CD4-positive, alpha-beta memory T cell (primary cell): Measurements from ENCODE around the gene CLDN12. TPM values are rescaled to one million over a fixed set of nuclear protein-coding genes. Genes with fewer than 3 reads are reported as not detected.
"Not testable (repeated sequence)": the region's sequence is repeated elsewhere in the genome, so short reads cannot be mapped to it uniquely, and the experiment has no call there.

Experiments used
- CTCF ChIA-PET: fragments of 350-600 bp; sonication (Branson Sonifier 250); formaldehyde crosslinking; loops from one replicate; lab custom pipeline; 2021; ENCODE audit warnings: inconsistent platforms; ENCODE audit not compliant: partially characterized antibody; lab: Charles Lee
- POLR2A ChIA-PET: fragments of 350-600 bp; sonication (Branson Sonifier 250); formaldehyde crosslinking; loops from one replicate; lab custom pipeline; 2021; ENCODE audit not compliant: partially characterized antibody; lab: Charles Lee
- DNase-seq, 5 donors: peaks; one replicate each; pipeline versions ENCODE4 v3.0.0 to v3.0.0-alpha.2; 2020 to 2022; ENCODE audit warnings: mixed read lengths in 1 of 5
- H3K27ac ChIP-seq: one replicate; pipeline ENCODE4 v1.7.0; 2013; ENCODE audit warnings: low read depth, low read length
- H3K27me3 ChIP-seq: 2 replicates; pipeline ENCODE4 v1.7.0; 2013; ENCODE audit warnings: mild to moderate bottlenecking, low read length, moderate library complexity; ENCODE audit not compliant: insufficient read depth
- H3K36me3 ChIP-seq: 2 replicates; pipeline ENCODE4 v1.7.0; 2013; ENCODE audit warnings: mild to moderate bottlenecking, low read length, moderate library complexity; ENCODE audit not compliant: insufficient read depth
- H3K4me1 ChIP-seq: 2 replicates; pipeline ENCODE4 v1.7.0; 2013; ENCODE audit warnings: mild to moderate bottlenecking, low read length, moderate library complexity; ENCODE audit not compliant: insufficient read depth
- H3K4me3 ChIP-seq, 2 donors: one replicate each; pipeline ENCODE4 v1.7.0; 2013; ENCODE audit warnings: low read length in 2 of 2, mild to moderate bottlenecking in 1 of 2
- H3K9me3 ChIP-seq, 2 donors: one replicate each; pipeline ENCODE4 v1.7.0; 2013; ENCODE audit warnings: low read length in 2 of 2, control low read depth in 1 of 2; ENCODE audit not compliant: control insufficient read depth in 1 of 2
- H3K27ac Mint-ChIP-seq, 7 donors: one replicate each; pipeline ENCODE4 v1.8.0; 2020 to 2021; ENCODE audit warnings: mixed read lengths in 7 of 7, mild to moderate bottlenecking in 6 of 7, inconsistent platforms in 3 of 7, moderate library complexity in 3 of 7
- H3K27me3 Mint-ChIP-seq, 2 donors: one replicate each; pipeline ENCODE4 v1.8.0; 2020 to 2021; ENCODE audit warnings: mixed read lengths in 2 of 2
- H3K36me3 Mint-ChIP-seq, 2 donors: one replicate each; pipeline ENCODE4 v1.8.0; 2020 to 2021; ENCODE audit warnings: mixed read lengths in 2 of 2, inconsistent platforms in 1 of 2, mild to moderate bottlenecking in 1 of 2
- H3K4me1 Mint-ChIP-seq, 4 donors: one replicate each; pipeline ENCODE4 v1.8.0; 2020 to 2021; ENCODE audit warnings: mixed read lengths in 4 of 4, mild to moderate bottlenecking in 1 of 4
- H3K4me3 Mint-ChIP-seq, 8 donors: one replicate each; pipeline ENCODE4 v1.8.0; 2020 to 2021; ENCODE audit warnings: mixed read lengths in 8 of 8, mild to moderate bottlenecking in 7 of 8, moderate library complexity in 6 of 8, inconsistent platforms in 3 of 8
- H3K9me3 Mint-ChIP-seq, 8 donors: one replicate each; pipeline ENCODE4 v1.8.0; 2020 to 2021; ENCODE audit warnings: mixed read lengths in 8 of 8, mild to moderate bottlenecking in 5 of 8, inconsistent platforms in 3 of 8, moderate library complexity in 1 of 8
- intact Hi-C: fragments of 100-400 bp; cut with micrococcal nuclease; formaldehyde crosslinking; loops from one replicate; pipeline ENCODE4 v1.15.1; 2023
- polyA plus RNA-seq, 2 donors: library from polyadenylated mRNA; unstranded; fragments of 300-500 nt; fragmentation: Illumina TruSeq; gene quantifications; one replicate each; pipeline ENCODE4 v1.2.3, GENCODE V29; 2021
- total RNA-seq, 2 experiments: library from RNA; stranded (reverse); gene quantifications; one replicate each; pipeline ENCODE4 v1.2.3, GENCODE V29; 2021

CLDN12 gene
- total and polyA plus RNA-seq, 4 experiments from 2014 or later, result 0.29 to 6.1 (median 5.7) TPM; not detected in 1

DNA sequence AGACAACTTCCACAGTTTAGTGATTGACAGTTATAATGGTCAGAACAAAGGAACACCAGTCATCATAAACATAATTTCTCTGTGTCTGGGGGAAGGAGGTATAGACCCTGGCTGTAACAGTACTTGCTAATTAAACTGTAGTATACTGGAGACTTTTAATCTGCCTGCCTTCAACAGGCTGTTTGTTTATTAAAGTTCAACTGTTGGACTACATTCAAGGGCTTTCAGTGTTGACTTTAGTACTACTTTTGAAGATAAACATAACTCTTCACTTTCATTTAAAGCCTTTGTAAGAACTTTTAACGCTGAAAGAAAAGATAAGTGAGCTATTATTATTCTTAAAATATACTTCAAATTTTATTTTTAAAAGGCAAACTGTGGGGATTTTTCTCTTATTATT, 50.7 kb downstream of the CLDN12 start:
- Mint-ChIP-seq H3K36me3 (no peaks in the 10 kb centered on the region), H3K27me3 (peaks cover 5 to 14% of the 10 kb centered on the region in 2 donors), H3K4me1 (peaks cover 6 to 7% (median 6%) of the 10 kb centered on the region in 4 donors), H3K4me3 (no peak overlapping the region), H3K9me3 (no peaks in the 10 kb centered on the region), H3K27ac (no peak overlapping the region)
- intact Hi-C loops, result loop anchor here (10.0 kb wide), 2 partner anchors 141 to 581 kb away; partner anchors contain the start of gene CDK14
- no peaks in the 10 kb centered on the region for H3K9me3 ChIP-seq
- ChIA-PET POLR2A (no interaction called here), CTCF (interaction anchor here (1.0 to 1.3 kb wide), 2 partner anchors 9 to 11 kb away, joined by 3 to 5 read pairs; no protein-coding TSS in a partner anchor)
- no peak for DNase-seq
- peaks cover 7% of the 10 kb centered on the region for H3K4me1 ChIP-seq
- H3K27ac ChIP-seq, result no peak overlapping the region
- no peak overlapping the region for H3K4me3 ChIP-seq
- H3K27me3 ChIP-seq, result no peaks in the 10 kb centered on the region
- no peaks in the 10 kb centered on the region for H3K36me3 ChIP-seq

DNA sequence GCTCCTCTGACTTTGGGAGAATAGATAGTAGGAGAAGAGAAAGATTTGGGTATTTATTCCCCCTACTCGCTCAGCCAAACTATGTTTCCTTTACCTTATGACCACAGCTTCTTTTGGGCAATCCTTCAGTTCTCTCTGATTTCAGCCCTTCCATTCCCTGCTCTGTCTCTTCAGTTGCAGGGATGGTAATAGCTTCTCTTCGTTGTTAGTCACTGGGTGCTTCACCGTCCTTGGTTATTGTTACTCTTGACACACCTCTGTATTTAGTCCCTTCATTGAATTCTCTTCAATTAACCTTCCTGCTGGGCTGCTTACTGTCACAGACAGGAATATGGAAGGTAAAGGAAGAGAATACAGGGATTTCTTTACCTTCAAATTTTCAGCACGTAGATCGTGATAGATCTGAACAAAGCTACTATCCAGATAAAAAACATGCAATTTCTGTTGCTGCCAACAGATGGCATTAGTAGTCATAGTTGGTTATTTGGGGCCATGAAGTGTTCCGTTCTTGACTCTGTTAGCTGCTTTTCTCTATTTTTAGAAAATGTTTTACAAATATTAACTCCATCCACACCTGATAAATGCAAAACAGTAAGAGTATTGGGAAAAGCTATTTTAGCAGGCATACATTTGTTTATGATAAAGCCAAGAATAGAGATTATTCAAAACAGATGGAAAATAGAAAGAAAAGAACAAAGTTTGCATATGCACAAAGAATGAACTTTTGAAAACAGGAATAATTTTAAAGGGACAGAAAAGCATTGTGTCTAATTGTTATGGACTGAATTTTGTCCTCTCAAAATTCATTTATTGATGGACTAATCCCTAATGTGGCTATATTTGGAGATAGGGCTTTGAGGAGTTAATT, 52.1 kb downstream of the CLDN12 start:
- peaks cover 6 to 7% (median 6%) of the 10 kb centered on the region in 4 donors for H3K4me1 Mint-ChIP-seq
- H3K9me3 ChIP-seq, result no peaks in the 10 kb centered on the region
- H3K36me3 ChIP-seq, result no peaks in the 10 kb centered on the region
- H3K27me3 ChIP-seq, result no peaks in the 10 kb centered on the region
- H3K27ac ChIP-seq, result no peak overlapping the region
- DNase-seq, result peak in 4 of 5 donors; percentile 15 to 44 (median 38)
- intact Hi-C loops, result loop anchor here (1.0 to 10.0 kb wide), 4 partner anchors 8 to 579 kb away; partner anchors contain the start of gene CDK14
- peak overlapping the region in 2 of 7 donors; percentile 69 to 87 for H3K27ac Mint-ChIP-seq
- peaks cover 5 to 17% of the 10 kb centered on the region in 2 donors for H3K27me3 Mint-ChIP-seq
- peaks cover 7% of the 10 kb centered on the region for H3K4me1 ChIP-seq
- CTCF ChIA-PET, result interaction anchor here (0.8 to 1.3 kb wide), 19 partner anchors 9 to 578 kb away, joined by 3 to 10 read pairs (median 4); partner anchors contain the start of gene STEAP1
- H3K36me3 Mint-ChIP-seq, result no peaks in the 10 kb centered on the region
- no peak overlapping the region for H3K4me3 ChIP-seq
- H3K4me3 Mint-ChIP-seq, result peak overlapping the region in 7 of 8 donors; percentile 36 to 83 (median 54)
- POLR2A ChIA-PET, result no interaction called here
- no peaks in the 10 kb centered on the region for H3K9me3 Mint-ChIP-seq

DNA sequence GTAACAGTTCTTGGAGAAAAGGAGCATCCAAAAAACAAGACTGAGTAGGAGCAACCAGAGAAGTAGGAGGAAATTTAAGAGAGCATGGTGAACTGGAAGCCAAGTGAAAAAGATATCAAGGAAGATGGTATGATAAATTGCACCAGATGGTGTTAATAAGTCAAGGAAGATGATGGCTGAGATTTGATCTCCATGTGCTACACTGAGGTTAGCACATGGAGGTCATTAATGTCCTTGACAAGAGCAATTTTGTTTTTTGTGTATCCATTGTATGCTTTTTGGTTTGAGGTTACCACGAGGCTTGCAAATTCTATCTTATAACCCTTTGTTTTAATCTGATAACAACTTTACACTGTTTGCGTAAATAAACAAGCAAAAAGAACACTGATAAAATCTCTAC, 54.8 kb downstream of the CLDN12 start:
- Histone ChIP-seq H3K36me3 (no peaks in the 10 kb centered on the region), H3K4me1 (peaks cover 7% of the 10 kb centered on the region), H3K27ac (no peak overlapping the region), H3K4me3 (no peak overlapping the region), H3K27me3 (no peaks in the 10 kb centered on the region), H3K9me3 (no peaks in the 10 kb centered on the region)
- Mint-ChIP-seq H3K36me3 (peaks cover 0 to under 1% of the 10 kb centered on the region in 2 donors), H3K27ac (no peak overlapping the region), H3K4me1 (peaks cover 8 to 10% (median 9%) of the 10 kb centered on the region in 4 donors), H3K4me3 (no peak overlapping the region), H3K9me3 (no peaks in the 10 kb centered on the region), H3K27me3 (peaks cover 5 to 17% of the 10 kb centered on the region in 2 donors)
- CTCF ChIA-PET, result no interaction called here
- intact Hi-C loops, result loop anchor here (10.0 kb wide), 2 partner anchors 137 to 577 kb away; partner anchors contain the start of gene CDK14
- POLR2A ChIA-PET, result no interaction called here
- no peak for DNase-seq

DNA sequence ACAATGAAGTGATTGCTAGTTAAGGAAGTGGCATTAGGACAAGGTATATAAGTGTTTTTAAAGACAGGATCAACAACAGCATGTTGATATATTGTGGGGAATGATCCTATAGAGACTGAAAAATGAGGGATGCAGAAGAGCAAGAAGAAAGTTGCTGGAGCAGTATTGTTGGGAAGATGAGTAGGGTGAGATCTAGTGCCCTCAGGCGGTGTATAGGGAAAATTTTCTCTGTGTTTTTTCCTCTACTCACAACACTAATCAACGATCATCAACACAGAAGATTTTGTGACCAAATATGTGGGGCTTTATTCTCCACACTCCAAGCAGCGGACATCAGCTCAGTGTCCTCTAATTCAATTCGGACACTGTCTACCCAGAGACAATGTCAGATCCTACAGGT, 56.6 kb downstream of the CLDN12 start:
- CTCF ChIA-PET, result no interaction called here
- Mint-ChIP-seq H3K4me1 (peaks cover 15 to 21% (median 17%) of the 10 kb centered on the region in 4 donors), H3K36me3 (peaks cover 9 to 10% of the 10 kb centered on the region in 2 donors), H3K27ac (no peak overlapping the region), H3K9me3 (peaks cover 0 to 15% (median 9%) of the 10 kb centered on the region in 8 donors), H3K4me3 (no peak overlapping the region), H3K27me3 (peaks cover 5 to 12% of the 10 kb centered on the region in 2 donors)
- H3K36me3 ChIP-seq, result no peaks in the 10 kb centered on the region
- intact Hi-C loops, result loop anchor here (10.0 kb wide), 2 partner anchors 135 to 575 kb away; partner anchors contain the start of gene CDK14
- H3K4me3 ChIP-seq, result no peak overlapping the region
- H3K9me3 ChIP-seq, result no peaks in the 10 kb centered on the region
- no peak for DNase-seq
- no peaks in the 10 kb centered on the region for H3K27me3 ChIP-seq
- POLR2A ChIA-PET, result no interaction called here
- H3K4me1 ChIP-seq, result peaks cover 7% of the 10 kb centered on the region
- no peak overlapping the region for H3K27ac ChIP-seq

DNA sequence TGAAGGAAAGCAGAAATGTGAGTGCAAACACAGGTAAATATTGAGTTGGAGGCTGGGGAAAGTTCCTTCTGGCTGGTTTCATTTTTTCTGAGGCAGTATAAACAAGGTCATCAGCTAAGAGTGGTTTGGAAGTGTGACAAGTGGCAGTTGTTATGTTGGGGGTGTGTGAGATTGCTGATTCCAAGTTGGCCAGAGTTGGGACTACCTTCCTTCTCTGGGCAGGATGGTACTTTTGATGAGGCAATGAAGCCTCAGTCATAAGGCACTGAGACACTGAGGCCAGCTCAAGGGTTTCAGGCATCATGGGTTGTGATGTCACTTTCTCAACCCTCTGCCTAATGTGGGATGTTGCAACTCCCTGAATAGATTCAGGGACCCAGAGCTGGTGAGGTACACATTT, 58.0 kb downstream of the CLDN12 start:
- Histone ChIP-seq H3K27ac (no peak overlapping the region), H3K9me3 (no peaks in the 10 kb centered on the region), H3K27me3 (no peaks in the 10 kb centered on the region), H3K4me3 (no peak overlapping the region), H3K4me1 (no peaks in the 10 kb centered on the region), H3K36me3 (no peaks in the 10 kb centered on the region)
- intact Hi-C loops, result no loop called here
- H3K4me1 Mint-ChIP-seq, result peaks cover 8 to 14% (median 11%) of the 10 kb centered on the region in 4 donors
- H3K9me3 Mint-ChIP-seq, result peaks cover 0 to 26% (median 17%) of the 10 kb centered on the region in 8 donors
- no peak for DNase-seq
- POLR2A ChIA-PET, result no interaction called here
- H3K36me3 Mint-ChIP-seq, result peaks cover 18 to 21% of the 10 kb centered on the region in 2 donors
- no peak overlapping the region for H3K27ac Mint-ChIP-seq
- no peak overlapping the region for H3K4me3 Mint-ChIP-seq
- CTCF ChIA-PET, result no interaction called here
- peaks cover 0 to 5% of the 10 kb centered on the region in 2 donors for H3K27me3 Mint-ChIP-seq

DNA sequence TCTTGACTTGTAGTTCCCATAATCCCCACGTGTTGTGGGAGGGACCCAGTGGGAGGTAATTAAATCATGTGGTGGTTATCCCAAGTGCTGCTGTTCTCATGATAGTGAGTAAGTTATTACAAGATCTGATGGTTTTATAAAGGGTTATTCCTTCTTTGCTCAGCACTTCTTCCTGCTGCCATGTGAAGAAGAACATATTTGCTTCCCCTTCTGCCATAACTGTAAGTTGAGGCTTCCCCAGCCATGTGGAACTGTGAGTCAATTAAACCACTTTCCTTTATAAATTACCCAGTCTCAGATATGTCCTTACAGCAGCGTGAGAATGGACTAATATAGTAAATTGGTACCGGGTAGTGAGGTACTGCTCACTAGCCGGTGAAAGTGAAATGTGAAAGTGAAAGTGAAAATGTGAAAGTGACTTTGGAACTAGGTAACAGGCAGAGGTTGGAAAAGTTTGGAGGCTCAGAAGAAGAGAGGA, 59.9 kb downstream of the CLDN12 start:
- H3K9me3 ChIP-seq, H3K4me1 ChIP-seq, H3K36me3 ChIP-seq, POLR2A ChIA-PET, H3K27me3 ChIP-seq, H3K27ac ChIP-seq, H3K27me3 Mint-ChIP-seq: not testable (repeated sequence)
- Mint-ChIP-seq H3K4me3 (peak overlapping the region; percentile 72 to 91 (median 82)), H3K4me1 (peaks cover 8 to 14% (median 11%) of the 10 kb centered on the region in 4 donors), H3K36me3 (peaks cover 18 to 21% of the 10 kb centered on the region in 2 donors), H3K27ac (peak overlapping the region; percentile 4 to 94 (median 82)), H3K9me3 (peaks cover 0 to 26% (median 17%) of the 10 kb centered on the region in 8 donors)
- DNase-seq, result peak in 4 of 5 donors; percentile 30 to 47 (median 40)
- intact Hi-C loops, result loop anchor here (1.0 kb wide), 1 partner anchor 8 kb away; no protein-coding TSS in a partner anchor
- CTCF ChIA-PET, result interaction anchor here (1.3 to 1.6 kb wide), 2 partner anchors 8 to 10 kb away, joined by 4 to 5 read pairs; no protein-coding TSS in a partner anchor
- peak overlapping the region; percentile 39 to 40 for H3K4me3 ChIP-seq
